CD8-positive, alpha-beta memory T cell (primary cell): ENCODE results near the gene C4BPA. TPM values are rescaled to one million over a fixed set of nuclear protein-coding genes. Genes with fewer than 3 reads are reported as not detected.

Source experiments
- CTCF ChIA-PET: fragments of 350-600 bp; sonication (Branson Sonifier 250); formaldehyde crosslinking; loops from one replicate; lab custom pipeline; 2021; ENCODE audit warnings: antibody characterized with exemption; lab: Charles Lee
- POLR2A ChIA-PET: fragments of 350-600 bp; sonication (Branson Sonifier 250); formaldehyde crosslinking; loops from one replicate; lab custom pipeline; 2021; ENCODE audit warnings: antibody characterized with exemption; lab: Charles Lee
- DNase-seq, 5 donors: peaks; one replicate each; pipeline versions ENCODE4 v3.0.0 to v3.0.0-alpha.2; 2020 to 2022; ENCODE audit warnings: mixed read lengths in 1 of 5
- H3K27ac ChIP-seq: one replicate; pipeline ENCODE4 v1.7.0; 2013; ENCODE audit warnings: low read depth, mild to moderate bottlenecking, low read length, moderate library complexity
- H3K27me3 ChIP-seq: 2 replicates; pipeline ENCODE4 v1.7.0; 2013; ENCODE audit warnings: low read length, mild to moderate bottlenecking; ENCODE audit not compliant: insufficient read depth, poor library complexity, severe bottlenecking
- H3K36me3 ChIP-seq: 2 replicates; pipeline ENCODE4 v1.7.0; 2013; ENCODE audit warnings: mild to moderate bottlenecking, low read length, moderate library complexity; ENCODE audit not compliant: insufficient read depth
- H3K4me1 ChIP-seq: 2 replicates; pipeline ENCODE4 v1.7.0; 2013; ENCODE audit warnings: mild to moderate bottlenecking, low read length, moderate library complexity; ENCODE audit not compliant: insufficient read depth
- H3K4me3 ChIP-seq: 2 replicates; pipeline ENCODE4 v1.7.0; 2013; ENCODE audit warnings: mild to moderate bottlenecking, low read length
- H3K9me3 ChIP-seq: 2 replicates; pipeline ENCODE4 v1.7.0; 2013; ENCODE audit warnings: mild to moderate bottlenecking, low read length
- H3K27ac Mint-ChIP-seq, 8 donors: one replicate each; pipeline ENCODE4 v1.8.0; 2020 to 2021; ENCODE audit warnings: mixed read lengths in 8 of 8, mild to moderate bottlenecking in 6 of 8, inconsistent platforms in 3 of 8, moderate library complexity in 3 of 8
- H3K27me3 Mint-ChIP-seq, 2 donors: one replicate each; pipeline ENCODE4 v1.8.0; 2020 to 2021; ENCODE audit warnings: mixed read lengths in 2 of 2, mild to moderate bottlenecking in 1 of 2, moderate library complexity in 1 of 2
- H3K36me3 Mint-ChIP-seq, 3 donors: one replicate each; pipeline ENCODE4 v1.8.0; 2020 to 2021; ENCODE audit warnings: mixed read lengths in 3 of 3, inconsistent platforms in 1 of 3, mild to moderate bottlenecking in 1 of 3
- H3K4me1 Mint-ChIP-seq, 3 donors: one replicate each; pipeline ENCODE4 v1.8.0; 2020 to 2021; ENCODE audit warnings: mixed read lengths in 3 of 3, inconsistent platforms in 1 of 3, mild to moderate bottlenecking in 1 of 3
- H3K4me3 Mint-ChIP-seq, 7 donors: one replicate each; pipeline ENCODE4 v1.8.0; 2020 to 2021; ENCODE audit warnings: mixed read lengths in 7 of 7, mild to moderate bottlenecking in 6 of 7, moderate library complexity in 4 of 7, inconsistent platforms in 2 of 7
- H3K9me3 Mint-ChIP-seq, 5 donors: one replicate each; pipeline ENCODE4 v1.8.0; 2020 to 2022; ENCODE audit warnings: mixed read lengths in 5 of 5, mild to moderate bottlenecking in 3 of 5, moderate library complexity in 2 of 5, inconsistent platforms in 1 of 5
- polyA plus RNA-seq: library from polyadenylated mRNA; unstranded; fragments of 300-500 nt; fragmentation: Illumina TruSeq; gene quantifications from one replicate; pipeline ENCODE4 v1.2.3, GENCODE V29; 2021
- total RNA-seq, 2 experiments: library from RNA; stranded (reverse); gene quantifications; one replicate each; pipeline ENCODE4 v1.2.3, GENCODE V29; 2021

C4BPA gene
- total and polyA plus RNA-seq, 3 experiments from 2014 or later = not detected

- Histone ChIP-seq H3K4me3 (no peak overlapping the region), H3K9me3 (no peaks in the 10 kb centered on the region), H3K27me3 (no peaks in the 10 kb centered on the region), H3K36me3 (no peaks in the 10 kb centered on the region), H3K4me1 (peaks cover 31% of the 10 kb centered on the region), H3K27ac (no peak overlapping the region)
- ChIA-PET CTCF (interaction anchor here (1.0 to 3.6 kb wide), 5 partner anchors 10 to 334 kb away, joined by 3 to 15 read pairs (median 5); partner anchors contain the start of genes PFKFB2 and YOD1), POLR2A (interaction anchor here (0.7 to 1.1 kb wide), 3 partner anchors 9 to 250 kb away, joined by 3 to 4 read pairs (median 3); partner anchors contain the start of gene CD55)
- peak in 2 of 5 donors; percentile 13 to 31 for DNase-seq
- Mint-ChIP-seq H3K9me3 (no peaks in the 10 kb centered on the region), H3K4me1 (peaks cover 23 to 30% (median 29%) of the 10 kb centered on the region in 3 donors), H3K36me3 (peaks cover 2 to 9% (median 3%) of the 10 kb centered on the region in 3 donors), H3K27me3 (peaks cover 0 to 1% of the 10 kb centered on the region in 2 donors), H3K4me3 (peak overlapping the region in 3 of 7 donors; percentile 22 to 49 (median 36)), H3K27ac (peak overlapping the region in 6 of 8 donors; percentile 11 to 81 (median 23))
These were observed 33.2 kb upstream of the C4BPA start for GRCh38 chr1:207070811-207071210.

- Histone ChIP-seq H3K36me3 (no peaks in the 10 kb centered on the region), H3K4me1 (peaks cover 31% of the 10 kb centered on the region), H3K27me3 (no peaks in the 10 kb centered on the region), H3K27ac (no peak overlapping the region), H3K4me3 (no peak overlapping the region), H3K9me3 (no peaks in the 10 kb centered on the region)
- Mint-ChIP-seq H3K27me3 (peaks cover 0 to 6% of the 10 kb centered on the region in 2 donors), H3K9me3 (no peaks in the 10 kb centered on the region), H3K4me1 (peaks cover 23 to 30% (median 29%) of the 10 kb centered on the region in 3 donors), H3K4me3 (peak overlapping the region in 2 of 7 donors; percentile 22 to 51), H3K27ac (peak overlapping the region in 2 of 8 donors; percentile 49 to 51), H3K36me3 (peaks cover 2 to 9% (median 3%) of the 10 kb centered on the region in 3 donors)
- POLR2A ChIA-PET = interaction anchor here (0.7 to 1.1 kb wide), 3 partner anchors 8 to 18 kb away, joined by 3 to 4 read pairs (median 3); partner anchors contain the start of gene PFKFB2
- CTCF ChIA-PET = interaction anchor here (1.0 to 3.6 kb wide), 4 partner anchors 9 to 333 kb away, joined by 3 to 15 read pairs (median 4); partner anchors contain the start of gene PFKFB2
- DNase-seq = peak in 1 of 5 donors; percentile 66
These were observed 32.6 kb upstream of the C4BPA start for GRCh38 chr1:207071426-207071825.

GRCh38 chr1:207072233-207072632, 31.8 kb upstream of the C4BPA start:
- no peaks in the 10 kb centered on the region for H3K27me3 ChIP-seq
- POLR2A ChIA-PET = interaction anchor here (0.7 kb wide), 1 partner anchor 19 kb away, joined by 3 read pairs; the partner anchor contains the start of gene PFKFB2
- H3K27me3 Mint-ChIP-seq = peaks cover 0 to 10% of the 10 kb centered on the region in 2 donors
- no peak overlapping the region for H3K27ac Mint-ChIP-seq
- H3K36me3 Mint-ChIP-seq = peaks cover 2 to 9% (median 3%) of the 10 kb centered on the region in 3 donors
- CTCF ChIA-PET = interaction anchor here (1.0 to 1.8 kb wide), 2 partner anchors 8 to 16 kb away, joined by 3 to 6 read pairs; no protein-coding TSS in a partner anchor
- H3K4me3 Mint-ChIP-seq = no peak overlapping the region
- no peaks in the 10 kb centered on the region for H3K9me3 Mint-ChIP-seq
- H3K4me1 ChIP-seq = peaks cover 31% of the 10 kb centered on the region
- no peak overlapping the region for H3K4me3 ChIP-seq
- H3K9me3 ChIP-seq = no peaks in the 10 kb centered on the region
- peaks cover 23 to 30% (median 29%) of the 10 kb centered on the region in 3 donors for H3K4me1 Mint-ChIP-seq
- no peaks in the 10 kb centered on the region for H3K36me3 ChIP-seq
- H3K27ac ChIP-seq = no peak overlapping the region
- no peak for DNase-seq

- DNase-seq = no peak
- CTCF ChIA-PET = interaction anchor here (1.1 to 4.6 kb wide), 5 partner anchors 10 to 331 kb away, joined by 3 to 21 read pairs (median 3); partner anchors contain the start of gene YOD1
- H3K27ac ChIP-seq = no peak overlapping the region
- no peak overlapping the region for H3K4me3 ChIP-seq
- Mint-ChIP-seq H3K4me1 (peaks cover 20 to 27% (median 27%) of the 10 kb centered on the region in 3 donors), H3K27ac (no peak overlapping the region), H3K36me3 (peaks cover 0 to 6% (median 0%) of the 10 kb centered on the region in 3 donors), H3K27me3 (peaks cover 2 to 15% of the 10 kb centered on the region in 2 donors), H3K4me3 (no peak overlapping the region), H3K9me3 (no peaks in the 10 kb centered on the region)
- H3K9me3 ChIP-seq = no peaks in the 10 kb centered on the region
- H3K4me1 ChIP-seq = peaks cover 30% of the 10 kb centered on the region
- H3K36me3 ChIP-seq = no peaks in the 10 kb centered on the region
- POLR2A ChIA-PET = no interaction called here
- no peaks in the 10 kb centered on the region for H3K27me3 ChIP-seq
These were observed 29.9 kb upstream of the C4BPA start for GRCh38 chr1:207073906-207074820.

GRCh38 chr1:207076181-207076955, 27.7 kb upstream of the C4BPA start:
- ChIA-PET POLR2A (no interaction called here), CTCF (interaction anchor here (0.6 to 4.6 kb wide), 7 partner anchors 8 to 1047 kb away, joined by 3 to 21 read pairs (median 3); partner anchors contain the start of gene YOD1)
- Mint-ChIP-seq H3K4me1 (peaks cover 5 to 7% (median 6%) of the 10 kb centered on the region in 3 donors), H3K4me3 (no peak overlapping the region), H3K9me3 (no peaks in the 10 kb centered on the region), H3K27ac (no peak overlapping the region), H3K27me3 (peaks cover 2 to 21% of the 10 kb centered on the region in 2 donors), H3K36me3 (peaks cover 0 to 6% (median 0%) of the 10 kb centered on the region in 3 donors)
- H3K4me1 ChIP-seq = peaks cover 8% of the 10 kb centered on the region
- no peaks in the 10 kb centered on the region for H3K9me3 ChIP-seq
- no peak for DNase-seq
- H3K36me3 ChIP-seq = no peaks in the 10 kb centered on the region
- no peaks in the 10 kb centered on the region for H3K27me3 ChIP-seq
- no peak overlapping the region for H3K4me3 ChIP-seq
- no peak overlapping the region for H3K27ac ChIP-seq

GRCh38 chr1:207077012-207077411, 27.0 kb upstream of the C4BPA start:
- Histone ChIP-seq H3K36me3 (no peaks in the 10 kb centered on the region), H3K27me3 (no peaks in the 10 kb centered on the region), H3K4me1 (peaks cover 2% of the 10 kb centered on the region), H3K4me3 (no peak overlapping the region), H3K27ac (no peak overlapping the region), H3K9me3 (no peaks in the 10 kb centered on the region)
- CTCF ChIA-PET = interaction anchor here (0.6 to 4.6 kb wide), 3 partner anchors 16 to 444 kb away, joined by 3 to 21 read pairs (median 9); partner anchors contain the start of gene YOD1
- Mint-ChIP-seq H3K4me1 (peaks cover under 1 to 3% (median under 1%) of the 10 kb centered on the region in 3 donors), H3K27me3 (peaks cover 3 to 25% of the 10 kb centered on the region in 2 donors), H3K27ac (no peak overlapping the region), H3K36me3 (peaks cover 0 to 6% (median 0%) of the 10 kb centered on the region in 3 donors), H3K4me3 (no peak overlapping the region), H3K9me3 (no peaks in the 10 kb centered on the region)
- DNase-seq = no peak
- POLR2A ChIA-PET = no interaction called here
